ENCODE data around the gene CYP4A11. TPM values are rescaled to one million over a fixed set of nuclear protein-coding genes. Genes with fewer than 3 reads are reported as not detected.
"Not testable (repeated sequence)": the region's sequence is repeated elsewhere in the genome, so short reads cannot be mapped to it uniquely, and the experiment has no call there.

Gene CYP4A11
- total RNA-seq (under 1 TPM in 1 of 9 donors, not detected in 8; 0.18 TPM), polyA plus RNA-seq (under 1 TPM in 1 of 2 donors, not detected in 1; 0.06 TPM)
- long read RNA-seq, donor 1, result 0 reads
- long read RNA-seq, donor 2, result 0 reads
- long read RNA-seq, donor 3, result 0 reads

- 66 to 72% (median 67%) methylated on average over 4 to 5 of the region's 5 CpGs for WGBS, 4 donors
- no peaks in the 10 kb centered on the region for H3K36me3 ChIP-seq
- DNase-seq (no peak), ATAC-seq (no peak)
- intact Hi-C loops (cut with DNase I), result loop anchor here in 1 of 10 donors (2.0 kb wide), 1 partner anchor 198 kb away; no protein-coding TSS in a partner anchor
- no peaks in the 10 kb centered on the region for H3K4me1 ChIP-seq
- H3K27me3 ChIP-seq, result no peaks in the 10 kb centered on the region
- H3K27ac ChIP-seq, result no peak within 1 kb of the TSS
- no peak for TF ChIP-seq POLR2A (IDR thresholded peaks at IDR 0.05)
- TF ChIP-seq CTCF (IDR thresholded peaks at IDR 0.05), result no peak
- no peak within 1 kb of the TSS for H3K4me3 ChIP-seq
- peaks cover 0 to 5% (median 0%) of the 10 kb centered on the region in 12 donors for H3K9me3 ChIP-seq
These were observed at the start of gene CYP4A11 for GRCh38 chr1:46941135-46941694. CYP4A11 (minus strand) TSS chr1:46941476; CDS start chr1:46941433, 43 bp downstream.

GRCh38 chr1:46990541-46990940 lies 49.3 kb upstream of the CYP4A11 start:
- intact Hi-C loops (cut with DNase I), result loop anchor here in 7 of 10 donors (2.0 to 10.0 kb wide), 3 partner anchors 243 to 246 kb away; no protein-coding TSS in a partner anchor
- DNase-seq, result not testable (repeated sequence)
- 82 to 95% (median 90%) methylated on average over 2 of the region's 2 CpGs for WGBS, 4 donors

GRCh38 chr1:46983830-46984586 lies 42.7 kb upstream of the CYP4A11 start:
- no peak for DNase-seq
- H3K27ac ChIP-seq, result no peak overlapping the region
- no peak for TF ChIP-seq POLR2A (IDR thresholded peaks at IDR 0.05)
- TF ChIP-seq CTCF (IDR thresholded peaks at IDR 0.05), result no peak
- intact Hi-C loops (cut with DNase I), result no loop called here
- H3K9me3 ChIP-seq, result peaks cover 0 to 27% (median 3%) of the 10 kb centered on the region in 12 donors
- no peaks in the 10 kb centered on the region for H3K27me3 ChIP-seq
- no peak overlapping the region for H3K4me3 ChIP-seq
- H3K36me3 ChIP-seq, result no peaks in the 10 kb centered on the region
- 29 to 44% (median 37%) methylated on average over 3 of the region's 3 CpGs for WGBS, 4 donors
- no peak for ATAC-seq
- H3K4me1 ChIP-seq, result no peaks in the 10 kb centered on the region

More at GRCh38 chr1:46990541-46990940, 49.3 kb upstream of the CYP4A11 start:
- not testable (repeated sequence) for H3K27ac ChIP-seq, H3K4me3 ChIP-seq, H3K27me3 ChIP-seq, ATAC-seq, H3K4me1 ChIP-seq, H3K36me3 ChIP-seq
- peaks cover 0 to 19% (median 3%) of the 10 kb centered on the region in 12 donors for H3K9me3 ChIP-seq

GRCh38 chr1:46983166-46983829 lies 42.0 kb upstream of the CYP4A11 start:
- no peaks in the 10 kb centered on the region for H3K27me3 ChIP-seq
- peaks cover 0 to 27% (median 3%) of the 10 kb centered on the region in 12 donors for H3K9me3 ChIP-seq
- DNase-seq (no peak), ATAC-seq (no peak)
- no peak overlapping the region for H3K4me3 ChIP-seq
- no peaks in the 10 kb centered on the region for H3K36me3 ChIP-seq
- intact Hi-C loops (cut with DNase I), result no loop called here
- no peak overlapping the region for H3K27ac ChIP-seq
- H3K4me1 ChIP-seq, result no peaks in the 10 kb centered on the region
- WGBS, 4 donors, result 37 to 64% (median 44%) methylated on average over 5 to 7 of the region's 7 CpGs
- TF ChIP-seq POLR2A (IDR thresholded peaks at IDR 0.05) (no peak), CTCF (IDR thresholded peaks at IDR 0.05) (no peak)
